Uterus (tissue), 4 donors: ENCODE data around the gene SNTG2. TPM values are rescaled to one million over a fixed set of nuclear protein-coding genes. Genes with fewer than 3 reads are reported as not detected.

Experiments
- DNase-seq, 2 donors: peaks; one replicate each; pipeline ENCODE4 v3.0.0-alpha.2; 2019 to 2020
- H3K27ac ChIP-seq, 2 donors: fragments of 200-600 bp; sonication (generic); 1 replicate in 1 of 2; 2 replicates in 1 of 2; pipeline ENCODE4 v1.5.1; 2016 to 2018
- H3K27me3 ChIP-seq, 2 donors: fragments of 200-600 bp; sonication (generic); one replicate each; pipeline ENCODE4 v1.5.1; 2018 to 2019; ENCODE audit warnings: control low read depth in 1 of 2
- H3K36me3 ChIP-seq, 2 donors: fragments of 200-600 bp; sonication (generic); one replicate each; pipeline ENCODE4 v1.5.1; 2019; ENCODE audit warnings: control low read depth in 1 of 2
- H3K4me1 ChIP-seq, 2 donors: fragments of 200-600 bp; sonication (generic); one replicate each; pipeline ENCODE4 v1.5.1; 2018 to 2019; ENCODE audit warnings: control low read depth in 1 of 2
- H3K4me3 ChIP-seq, 2 donors: fragments of 200-600 bp; sonication (generic); 1 replicate in 1 of 2; 2 replicates in 1 of 2; pipeline ENCODE4 v1.5.1; 2018 to 2019; ENCODE audit warnings: mild to moderate bottlenecking in 1 of 2
- H3K9me3 ChIP-seq, 2 donors: fragments of 200-600 bp; sonication (generic); one replicate each; pipeline ENCODE4 v1.5.1; 2019; ENCODE audit warnings: control low read depth in 1 of 2
- CTCF ChIP-seq, 4 experiments: fragments of 200-600 bp in 2 of 4; fragments of 450-650 bp in 2 of 4; sonication (generic) in 2 of 4; IDR thresholded peaks; one replicate each; pipeline ENCODE4 v1.5.1; 2016 to 2019; ENCODE audit warnings: antibody characterized with exemption in 4 of 4, mild to moderate bottlenecking in 2 of 4, moderate library complexity in 1 of 4
- POLR2A ChIP-seq, 2 donors: fragments of 450-650 bp; IDR thresholded peaks; one replicate each; pipeline ENCODE4 v1.6.1; 2016; ENCODE audit warnings: antibody characterized with exemption in 2 of 2, mild to moderate bottlenecking in 1 of 2, moderate library complexity in 1 of 2
- intact Hi-C: fragments of 100-400 bp; cut with DNase I; formaldehyde crosslinking; loops from one replicate; pipeline ENCODE4 v1.15.1; 2023; ENCODE audit warnings: low total_unique reads
- total RNA-seq, 4 donors: library from RNA; depleted of rRNA in 3 of 4; stranded (reverse); fragments of >200 nt in 3 of 4; gene quantifications; one replicate each; pipeline versions ENCODE4 v1.1.0 to v1.2.4, GENCODE V29; 2014 to 2023
- donor health status: DM: yes; HTN: yes; CAD: no.

Gene SNTG2
- total RNA-seq, 4 donors from 2014 or later, result 3.2 to 46.2 (median 31.4) TPM

GRCh38 chr2:1277634-1278033, 327.0 kb downstream of the SNTG2 start:
- intact Hi-C loops, result no loop called here
- no peaks in the 10 kb centered on the region for H3K9me3 ChIP-seq
- H3K4me3 ChIP-seq, result no peak overlapping the region
- H3K27me3 ChIP-seq, result no peaks in the 10 kb centered on the region
- peaks cover 0 to 3% of the 10 kb centered on the region in 2 donors for H3K4me1 ChIP-seq
- H3K27ac ChIP-seq, result no peak overlapping the region
- TF ChIP-seq POLR2A (IDR thresholded peaks at IDR 0.05) (no peak), CTCF (IDR thresholded peaks at IDR 0.05) (no peak)
- no peaks in the 10 kb centered on the region for H3K36me3 ChIP-seq
- DNase-seq, result no peak

DNA sequence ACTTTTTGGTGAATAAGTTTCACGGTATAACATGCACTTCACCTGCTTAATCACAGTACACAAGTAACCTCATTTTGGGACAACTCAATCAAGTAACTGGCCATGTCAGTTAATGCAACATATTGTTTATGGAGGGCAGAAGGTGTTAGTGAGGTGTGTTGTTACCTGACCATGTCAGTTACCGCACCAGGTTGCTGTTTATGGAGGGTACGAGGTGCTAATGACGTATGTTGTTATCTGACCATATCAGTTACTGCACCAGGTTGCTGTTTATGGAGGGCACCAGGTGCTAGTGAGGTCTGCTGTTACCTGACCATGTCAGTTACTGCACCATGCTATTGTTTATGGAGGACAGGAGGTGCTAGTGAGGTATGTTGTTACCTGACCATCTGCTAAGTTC, 327.5 kb downstream of the SNTG2 start:
- intact Hi-C loops, result no loop called here
- TF ChIP-seq POLR2A (IDR thresholded peaks at IDR 0.05) (no peak), CTCF (IDR thresholded peaks at IDR 0.05) (no peak)
- Histone ChIP-seq H3K4me1 (peaks cover 0 to 8% of the 10 kb centered on the region in 2 donors), H3K36me3 (no peaks in the 10 kb centered on the region), H3K4me3 (no peak overlapping the region), H3K27ac (no peak overlapping the region), H3K27me3 (no peaks in the 10 kb centered on the region), H3K9me3 (no peaks in the 10 kb centered on the region)
- DNase-seq, result no peak

DNA sequence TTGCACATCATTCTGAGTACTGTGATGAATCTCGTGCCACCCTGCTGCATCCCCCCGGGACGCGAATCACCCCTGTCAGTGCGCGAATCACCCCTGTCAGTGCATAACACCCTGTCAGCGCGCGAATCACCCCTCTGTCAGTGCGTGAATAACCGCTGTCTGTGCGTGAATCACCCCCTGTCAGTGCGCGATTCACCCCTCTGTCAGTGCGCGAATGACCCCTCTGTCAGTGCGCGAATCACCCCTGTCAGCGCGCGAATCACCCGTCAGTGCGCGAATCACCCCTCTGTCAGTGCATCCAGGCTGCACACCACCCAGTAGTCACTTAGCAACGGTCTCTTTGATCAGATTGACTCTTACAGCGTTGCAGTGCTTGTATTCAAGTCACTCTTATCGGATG, 328.2 kb downstream of the SNTG2 start:
- TF ChIP-seq POLR2A (IDR thresholded peaks at IDR 0.05) (no peak), CTCF (IDR thresholded peaks at IDR 0.05) (no peak)
- DNase-seq, result no peak
- Histone ChIP-seq H3K4me1 (peaks cover 0 to 8% of the 10 kb centered on the region in 2 donors), H3K4me3 (no peak overlapping the region), H3K36me3 (no peaks in the 10 kb centered on the region), H3K9me3 (no peaks in the 10 kb centered on the region), H3K27me3 (no peaks in the 10 kb centered on the region), H3K27ac (no peak overlapping the region)
- intact Hi-C loops, result no loop called here

GRCh38 chr2:1282552-1282951, 331.9 kb downstream of the SNTG2 start:
- H3K36me3 ChIP-seq, result no peaks in the 10 kb centered on the region
- H3K4me1 ChIP-seq, result peaks cover 0 to 8% of the 10 kb centered on the region in 2 donors
- DNase-seq, result peak; percentile 42 to 49

More at GRCh38 chr2:1282552-1282951, 331.9 kb downstream of the SNTG2 start:
- intact Hi-C loops, result no loop called here
- Histone ChIP-seq H3K4me3 (no peak overlapping the region), H3K9me3 (no peaks in the 10 kb centered on the region), H3K27ac (no peak overlapping the region), H3K27me3 (no peaks in the 10 kb centered on the region)
- TF ChIP-seq POLR2A (IDR thresholded peaks at IDR 0.05) (no peak), CTCF (IDR thresholded peaks at IDR 0.05) (no peak)
